ENCODE results near the gene WWOX.

DNA sequence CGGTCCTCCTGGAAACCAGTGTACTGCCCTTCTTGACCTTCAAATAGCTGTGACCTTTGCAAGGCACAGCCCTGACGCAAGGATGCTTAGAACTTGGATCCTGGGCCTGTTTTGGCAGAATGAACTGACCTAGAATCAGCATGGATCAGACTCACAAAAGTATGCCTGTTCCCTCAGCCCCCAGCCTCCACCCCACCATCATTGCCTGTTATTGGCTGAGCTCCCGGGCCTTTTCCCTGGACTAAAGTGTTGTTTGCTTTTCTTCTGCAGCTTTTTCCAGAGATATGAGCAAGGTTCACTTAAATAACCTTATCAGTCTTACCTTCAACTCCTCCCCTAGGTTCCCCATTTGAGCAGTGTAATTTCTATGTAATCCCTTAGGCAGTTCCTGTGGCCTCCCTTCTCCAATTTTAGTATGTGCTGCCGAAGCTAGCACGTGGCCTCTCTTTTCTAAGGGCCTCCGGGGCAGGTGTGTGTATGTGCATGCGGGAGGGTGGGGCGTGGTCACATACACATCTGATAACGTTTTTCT is 1153.7 kb downstream of the WWOX start:
- no peak for TF ChIP-seq TAF1 (IDR thresholded peaks at IDR 0.05; ENCODE audit: borderline replicate concordance, insufficient read depth, low read length)
- TF ChIP-seq FOXP2 (optimal IDR thresholded peaks at IDR 0.05; ENCODE audit: borderline replicate concordance, extremely low read depth, extremely low read length, insufficient read depth): no peak
